HUES6 (cell line): ENCODE data around the gene COL27A1.

Source experiments
- H3K27ac ChIP-seq: 2 replicates; pipeline ENCODE4 v1.7.0; 2013; ENCODE audit warnings: low read depth, mild to moderate bottlenecking, low read length, inconsistent platforms
- H3K27me3 ChIP-seq: 2 replicates; pipeline ENCODE4 v1.6.1; 2013; ENCODE audit warnings: low read length; ENCODE audit not compliant: control insufficient read depth, insufficient read depth
- H3K36me3 ChIP-seq: 2 replicates; pipeline ENCODE4 v1.6.1; 2013; ENCODE audit warnings: low read length; ENCODE audit not compliant: control insufficient read depth, insufficient read depth
- H3K4me1 ChIP-seq: 2 replicates; pipeline ENCODE4 v1.6.1; 2013; ENCODE audit warnings: low read length; ENCODE audit not compliant: control insufficient read depth, insufficient read depth
- H3K4me3 ChIP-seq: 2 replicates; pipeline ENCODE4 v1.5.1; 2013; ENCODE audit warnings: low read depth, low read length
- H3K9ac ChIP-seq: one replicate; pipeline ENCODE4 v1.6.1; 2013; ENCODE audit warnings: mild to moderate bottlenecking, low read length
- H3K9me3 ChIP-seq: 2 replicates; pipeline ENCODE4 v1.6.1; 2013; ENCODE audit warnings: low read depth, low read length; ENCODE audit not compliant: control insufficient read depth, insufficient read depth

Gene COL27A1

GRCh38 chr9:114180696-114181606 is 25.6 kb downstream of the COL27A1 start:
- Histone ChIP-seq H3K36me3 (peaks cover 15% of the 10 kb centered on the region), H3K27me3 (no peaks in the 10 kb centered on the region), H3K9ac (no peak overlapping the region), H3K4me3 (no peak overlapping the region), H3K9me3 (no peaks in the 10 kb centered on the region), H3K27ac (no peak overlapping the region), H3K4me1 (peaks cover 25% of the 10 kb centered on the region; the same call in 1 of the 2 replicates)

GRCh38 chr9:114181607-114182409 is 26.5 kb downstream of the COL27A1 start:
- Histone ChIP-seq H3K36me3 (peaks cover 15% of the 10 kb centered on the region), H3K27ac (no peak overlapping the region), H3K4me1 (peaks cover 21% of the 10 kb centered on the region; the same call in 1 of the 2 replicates), H3K27me3 (no peaks in the 10 kb centered on the region), H3K4me3 (no peak overlapping the region), H3K9me3 (no peaks in the 10 kb centered on the region), H3K9ac (no peak overlapping the region)

- H3K27ac ChIP-seq, result no peak overlapping the region
- peaks cover 9% of the 10 kb centered on the region; the same call in 1 of the 2 replicates for H3K4me1 ChIP-seq
- no peak overlapping the region for H3K9ac ChIP-seq
- peaks cover 15% of the 10 kb centered on the region for H3K36me3 ChIP-seq
- H3K9me3 ChIP-seq, result no peaks in the 10 kb centered on the region
- H3K27me3 ChIP-seq, result no peaks in the 10 kb centered on the region
- H3K4me3 ChIP-seq, result no peak overlapping the region
These were observed 27.7 kb downstream of the COL27A1 start for GRCh38 chr9:114183006-114183405.

GRCh38 chr9:114184071-114184470 is 28.7 kb downstream of the COL27A1 start:
- H3K27ac ChIP-seq, result no peak overlapping the region
- no peak overlapping the region for H3K4me3 ChIP-seq
- H3K27me3 ChIP-seq, result no peaks in the 10 kb centered on the region
- H3K4me1 ChIP-seq, result peaks cover 7% of the 10 kb centered on the region; the same call in 1 of the 2 replicates
- no peak overlapping the region for H3K9ac ChIP-seq
- H3K36me3 ChIP-seq, result peaks cover 10% of the 10 kb centered on the region
- H3K9me3 ChIP-seq, result peaks cover 2% of the 10 kb centered on the region; the same call in 1 of the 2 replicates

- peaks cover 7% of the 10 kb centered on the region; the same call in 1 of the 2 replicates for H3K4me1 ChIP-seq
- no peak overlapping the region for H3K4me3 ChIP-seq
These were observed 29.5 kb downstream of the COL27A1 start for GRCh38 chr9:114184866-114185265.

GRCh38 chr9:114185570-114186490 is 30.5 kb downstream of the COL27A1 start:
- Histone ChIP-seq H3K4me3 (no peak overlapping the region), H3K27ac (no peak overlapping the region), H3K9ac (no peak overlapping the region), H3K4me1 (peaks cover 7% of the 10 kb centered on the region; the same call in 1 of the 2 replicates), H3K27me3 (no peaks in the 10 kb centered on the region), H3K36me3 (peaks cover 12% of the 10 kb centered on the region), H3K9me3 (peaks cover 16% of the 10 kb centered on the region; the same call in 1 of the 2 replicates)

More at GRCh38 chr9:114184866-114185265, 29.5 kb downstream of the COL27A1 start:
- Histone ChIP-seq H3K36me3 (peaks cover 5% of the 10 kb centered on the region), H3K9ac (no peak overlapping the region), H3K9me3 (peaks cover 7% of the 10 kb centered on the region; the same call in 1 of the 2 replicates), H3K27me3 (no peaks in the 10 kb centered on the region), H3K27ac (no peak overlapping the region)

GRCh38 chr9:114186605-114187289 is 31.4 kb downstream of the COL27A1 start:
- Histone ChIP-seq H3K27ac (no peak overlapping the region), H3K36me3 (peaks cover 12% of the 10 kb centered on the region), H3K27me3 (no peaks in the 10 kb centered on the region), H3K4me3 (no peak overlapping the region), H3K9ac (no peak overlapping the region), H3K4me1 (no peaks in the 10 kb centered on the region), H3K9me3 (peaks cover 20% of the 10 kb centered on the region; the same call in 1 of the 2 replicates)

GRCh38 chr9:114187827-114188226 is 32.5 kb downstream of the COL27A1 start:
- Histone ChIP-seq H3K27ac (no peak overlapping the region), H3K4me1 (no peaks in the 10 kb centered on the region), H3K36me3 (peaks cover 12% of the 10 kb centered on the region), H3K27me3 (no peaks in the 10 kb centered on the region), H3K9ac (no peak overlapping the region), H3K4me3 (no peak overlapping the region), H3K9me3 (peaks cover 20% of the 10 kb centered on the region; the same call in 1 of the 2 replicates)

GRCh38 chr9:114189823-114190562 is 34.7 kb downstream of the COL27A1 start:
- no peak overlapping the region for H3K9ac ChIP-seq

More at GRCh38 chr9:114189823-114190562, 34.7 kb downstream of the COL27A1 start:
- no peaks in the 10 kb centered on the region for H3K4me1 ChIP-seq
- peaks cover 20% of the 10 kb centered on the region; the same call in 1 of the 2 replicates for H3K9me3 ChIP-seq
- no peak overlapping the region for H3K4me3 ChIP-seq
- no peak overlapping the region for H3K27ac ChIP-seq
- H3K27me3 ChIP-seq, result no peaks in the 10 kb centered on the region
- peaks cover 12% of the 10 kb centered on the region; the same call in 1 of the 2 replicates for H3K36me3 ChIP-seq
